Measurements from ENCODE around the gene PLXNA2.

GRCh38 chr1:208121813-208122364, 122.3 kb downstream of the PLXNA2 start:
- TF ChIP-seq CTCF (IDR thresholded peaks at IDR 0.05; ENCODE audit: borderline replicate concordance, extremely low read depth, low read length, poor library complexity, severe bottlenecking) (no peak), EZH2 (IDR thresholded peaks at IDR 0.05; ENCODE audit: borderline replicate concordance, low read depth, low read length, severe bottlenecking) (no peak)
